ENCODE measurements around the gene CDH4. TPM values are rescaled to one million over a fixed set of nuclear protein-coding genes. Genes with fewer than 3 reads are reported as not detected.

The CDH4 gene
- total RNA-seq, 6 experiments from 2014 or later = 5.8 to 12.8 (median 10.9) TPM

DNA sequence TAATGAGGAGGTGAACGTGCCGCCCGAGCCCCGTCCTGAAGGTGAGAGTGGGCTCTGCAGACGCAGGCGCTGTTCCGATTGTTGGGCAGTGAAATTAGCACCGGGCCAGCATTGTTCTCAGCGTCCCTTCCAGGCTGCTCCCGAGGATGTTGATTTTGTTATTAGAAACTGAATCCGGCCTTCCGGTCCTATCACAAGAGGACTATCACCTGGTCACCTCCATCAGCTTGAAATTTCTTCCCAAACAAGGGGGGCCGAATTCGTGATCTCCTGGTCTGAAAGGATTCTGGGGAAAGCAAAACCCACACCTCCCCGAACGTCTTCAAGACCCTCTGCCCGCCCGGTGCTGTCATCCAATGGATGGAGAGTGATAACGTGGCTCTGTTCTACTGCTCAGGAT is 627.6 kb downstream of the CDH4 start:
- TF ChIP-seq, protein P1, sequence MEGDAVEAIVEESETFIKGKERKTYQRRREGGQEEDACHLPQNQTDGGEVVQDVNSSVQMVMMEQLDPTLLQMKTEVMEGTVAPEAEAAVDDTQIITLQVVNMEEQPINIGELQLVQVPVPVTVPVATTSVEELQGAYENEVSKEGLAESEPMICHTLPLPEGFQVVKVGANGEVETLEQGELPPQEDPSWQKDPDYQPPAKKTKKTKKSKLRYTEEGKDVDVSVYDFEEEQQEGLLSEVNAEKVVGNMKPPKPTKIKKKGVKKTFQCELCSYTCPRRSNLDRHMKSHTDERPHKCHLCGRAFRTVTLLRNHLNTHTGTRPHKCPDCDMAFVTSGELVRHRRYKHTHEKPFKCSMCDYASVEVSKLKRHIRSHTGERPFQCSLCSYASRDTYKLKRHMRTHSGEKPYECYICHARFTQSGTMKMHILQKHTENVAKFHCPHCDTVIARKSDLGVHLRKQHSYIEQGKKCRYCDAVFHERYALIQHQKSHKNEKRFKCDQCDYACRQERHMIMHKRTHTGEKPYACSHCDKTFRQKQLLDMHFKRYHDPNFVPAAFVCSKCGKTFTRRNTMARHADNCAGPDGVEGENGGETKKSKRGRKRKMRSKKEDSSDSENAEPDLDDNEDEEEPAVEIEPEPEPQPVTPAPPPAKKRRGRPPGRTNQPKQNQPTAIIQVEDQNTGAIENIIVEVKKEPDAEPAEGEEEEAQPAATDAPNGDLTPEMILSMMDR (IDR thresholded peaks at IDR 0.05) = no peak
- Mint-ChIP-seq H3K36me3 (ENCODE audit: low read depth) (no peaks in the 10 kb centered on the region), H3K9me3 (peaks cover 8% of the 10 kb centered on the region; the same call in 1 of the 2 replicates), H3K4me3 (no peak overlapping the region), H3K27me3 (ENCODE audit: insufficient read depth) (peaks cover 2% of the 10 kb centered on the region; the same call in 1 of the 2 replicates), H3K27ac (no peak overlapping the region), H3K4me1 (ENCODE audit: low read depth) (no peaks in the 10 kb centered on the region)
- no peak for DNase-seq

DNA sequence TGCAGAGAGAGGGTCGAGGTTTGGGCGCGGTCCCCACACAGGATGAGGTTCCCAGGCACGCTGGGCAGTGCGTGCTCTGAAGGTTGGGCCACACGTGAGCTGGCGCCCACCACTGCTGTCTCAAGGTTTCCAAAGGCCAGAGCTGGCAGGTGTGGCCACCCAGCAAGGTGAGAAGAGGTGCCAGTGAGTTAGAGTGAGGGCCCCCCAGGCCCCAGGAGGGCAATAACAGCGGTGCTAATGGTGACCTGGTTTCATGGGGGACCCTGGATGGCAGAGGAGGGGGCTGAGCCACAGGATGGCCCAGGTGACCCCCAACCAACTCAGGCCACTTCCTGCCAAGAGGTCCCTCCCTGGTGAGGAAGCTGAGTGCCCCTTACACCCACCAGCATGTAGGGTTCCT is 628.6 kb downstream of the CDH4 start:
- no peak overlapping the region for H3K4me3 Mint-ChIP-seq

DNA sequence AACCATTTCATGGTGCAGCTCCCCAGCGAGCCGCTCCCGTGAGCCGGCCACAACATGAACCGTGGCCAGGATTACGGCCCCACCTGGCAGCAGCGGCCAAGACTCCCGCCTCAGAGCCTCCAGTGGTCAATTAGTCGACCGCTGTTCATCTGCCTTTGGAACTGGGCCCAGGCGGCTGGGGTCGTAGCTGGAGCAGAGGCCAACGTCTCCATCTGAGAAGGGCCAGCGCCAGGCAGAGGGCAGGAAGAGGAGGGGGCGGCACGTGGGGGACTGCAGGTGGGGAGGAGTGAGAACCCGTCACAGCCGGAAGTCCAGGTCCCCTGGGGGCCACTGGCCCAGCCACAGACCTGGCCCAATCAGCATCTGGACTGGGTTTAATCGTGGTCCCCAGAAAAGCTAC is 629.4 kb downstream of the CDH4 start:
- DNase-seq = no peak
- Mint-ChIP-seq H3K36me3 (ENCODE audit: low read depth) (no peaks in the 10 kb centered on the region), H3K4me3 (no peak overlapping the region), H3K27ac (no peak overlapping the region), H3K27me3 (ENCODE audit: insufficient read depth) (peaks cover 6% of the 10 kb centered on the region; the same call in 1 of the 2 replicates), H3K4me1 (ENCODE audit: low read depth) (no peaks in the 10 kb centered on the region), H3K9me3 (peaks cover 8% of the 10 kb centered on the region; the same call in 1 of the 2 replicates)
- TF ChIP-seq, protein P1 (IDR thresholded peaks at IDR 0.05) = no peak

More for the DNA sequence above, 628.6 kb downstream of the CDH4 start:
- Mint-ChIP-seq H3K36me3 (ENCODE audit: low read depth) (no peaks in the 10 kb centered on the region), H3K27ac (no peak overlapping the region), H3K9me3 (peaks cover 8% of the 10 kb centered on the region; the same call in 1 of the 2 replicates), H3K27me3 (ENCODE audit: insufficient read depth) (peaks cover 2% of the 10 kb centered on the region; the same call in 1 of the 2 replicates), H3K4me1 (ENCODE audit: low read depth) (no peaks in the 10 kb centered on the region)
- TF ChIP-seq, protein P1 (IDR thresholded peaks at IDR 0.05) = no peak
- no peak for DNase-seq

DNA sequence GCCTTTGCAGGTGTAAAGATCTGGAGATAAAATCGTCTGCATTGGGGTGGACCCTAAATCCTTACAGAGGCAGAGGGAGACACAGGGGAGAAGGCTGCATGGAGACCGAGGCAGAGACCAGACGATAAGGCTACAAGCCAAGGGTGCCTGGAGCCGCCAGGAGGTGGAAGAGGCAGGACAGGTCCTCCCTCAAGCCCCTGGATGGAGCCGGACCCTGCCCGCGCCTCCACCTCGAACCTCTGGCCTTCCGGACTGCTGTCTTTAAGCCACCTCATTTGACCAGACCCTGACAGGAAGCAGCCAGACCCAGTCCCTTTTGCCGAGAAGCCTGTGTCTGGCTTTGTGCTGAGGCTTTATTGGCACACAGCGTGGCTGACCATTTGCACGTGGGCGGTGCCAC is 629.8 kb downstream of the CDH4 start:
- Mint-ChIP-seq H3K4me1 (ENCODE audit: low read depth) (no peaks in the 10 kb centered on the region), H3K4me3 (no peak overlapping the region), H3K27ac (no peak overlapping the region), H3K9me3 (peaks cover 8% of the 10 kb centered on the region; the same call in 1 of the 2 replicates), H3K27me3 (ENCODE audit: insufficient read depth) (peaks cover 6% of the 10 kb centered on the region; the same call in 1 of the 2 replicates), H3K36me3 (ENCODE audit: low read depth) (no peaks in the 10 kb centered on the region)
- no peak for DNase-seq
- TF ChIP-seq, protein P1 (IDR thresholded peaks at IDR 0.05) = no peak

DNA sequence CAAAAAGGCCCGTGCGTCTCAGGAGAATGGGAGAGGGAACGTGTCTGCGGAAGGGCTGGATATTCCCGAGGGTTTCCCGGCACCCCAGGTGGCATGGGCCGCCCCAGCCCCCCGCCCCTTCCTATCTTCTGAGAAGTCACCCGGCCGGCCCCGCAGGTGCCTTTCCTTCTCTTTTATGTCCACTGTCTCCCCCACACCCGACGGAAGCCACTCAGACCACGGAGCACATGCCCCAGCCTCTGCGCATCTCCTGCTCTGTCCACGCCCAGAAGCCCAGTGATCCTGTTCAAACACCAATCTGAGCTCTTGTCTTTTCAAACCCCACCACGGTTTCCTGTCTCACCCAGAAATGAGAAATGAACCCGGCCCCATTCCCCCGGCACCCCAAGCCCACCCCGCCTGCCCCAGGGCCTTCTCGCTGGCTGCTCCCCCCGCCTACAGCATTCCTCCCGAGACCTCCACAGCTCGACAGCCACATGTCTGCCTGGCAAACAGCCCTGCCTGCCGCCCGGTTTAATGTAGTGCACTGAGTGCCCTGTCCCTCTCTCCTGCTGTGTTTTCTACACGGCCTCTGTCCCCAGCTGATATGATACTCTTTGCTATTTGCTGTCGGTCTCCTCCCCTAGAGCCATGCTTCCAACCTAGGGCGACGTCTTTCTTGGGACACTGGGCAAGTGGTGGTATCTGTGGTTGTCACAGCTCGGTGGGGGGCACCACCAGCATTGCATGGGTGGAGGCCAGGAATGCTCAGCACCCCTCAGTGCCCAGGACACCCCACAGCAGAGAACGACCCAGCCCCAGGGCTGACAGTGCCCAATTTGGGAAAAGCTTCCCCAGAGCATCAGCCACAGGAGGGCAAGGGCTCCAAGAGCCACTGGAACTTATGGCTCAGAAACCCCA is 630.9 kb downstream of the CDH4 start:
- no peak for DNase-seq
- no peaks in the 10 kb centered on the region for H3K4me1 Mint-ChIP-seq (ENCODE audit: low read depth)
- no peak overlapping the region for H3K4me3 Mint-ChIP-seq
- no peaks in the 10 kb centered on the region for H3K36me3 Mint-ChIP-seq (ENCODE audit: low read depth)
- peaks cover 5% of the 10 kb centered on the region; the same call in 1 of the 2 replicates for H3K9me3 Mint-ChIP-seq
- TF ChIP-seq, protein P1 (IDR thresholded peaks at IDR 0.05) = no peak
- H3K27me3 Mint-ChIP-seq (ENCODE audit: insufficient read depth) = peaks cover 6% of the 10 kb centered on the region; the same call in 1 of the 2 replicates
- no peak overlapping the region for H3K27ac Mint-ChIP-seq
